SU-DHL-6 (cell line): ENCODE data around the gene MBD3L5.
"Not testable (repeated sequence)": the region's sequence is repeated elsewhere in the genome, so short reads cannot be mapped to it uniquely, and the experiment has no call there.

ENCODE experiments used
- CTCF ChIP-seq: fragments of 200-600 bp; sonication (generic); IDR thresholded peaks from one replicate; pipeline ENCODE4 v1.5.1; 2017; ENCODE audit warnings: antibody characterized with exemption, mild to moderate bottlenecking, low read length, moderate library complexity; ENCODE audit not compliant: insufficient read depth, poor library complexity, severe bottlenecking
- EZH2phosphoT487 ChIP-seq: fragments of 200-600 bp; sonication (generic), shearing (Covaris generic); conservative IDR thresholded peaks from 2 replicates; pipeline ENCODE4 v1.6.1; 2018; ENCODE audit warnings: mild to moderate bottlenecking, antibody characterized with exemption, low read length, moderate library complexity, mixed read lengths

GRCh38 chr19:7055679-7056078 is 25.3 kb downstream of the MBD3L5 start:
- TF ChIP-seq CTCF, EZH2phosphoT487: not testable (repeated sequence)
